Ovary (tissue), 9 donors: ENCODE data around the gene MPRIP. TPM values are rescaled to one million over a fixed set of nuclear protein-coding genes. Genes with fewer than 3 reads are reported as not detected.

Experiments
- DNase-seq, 5 donors: peaks; one replicate each; pipeline ENCODE4 v3.0.0-alpha.2; 2019 to 2020
- H3K27ac ChIP-seq, 2 donors: fragments of 200-600 bp; one replicate each; pipeline versions ENCODE4 v1.5.1 to v1.8.0; 2019 to 2022
- H3K27me3 ChIP-seq: fragments of 200-600 bp; one replicate; pipeline ENCODE4 v1.8.0; 2022
- H3K36me3 ChIP-seq: fragments of 200-600 bp; sonication (generic); one replicate; pipeline ENCODE4 v1.5.1; 2019
- H3K4me1 ChIP-seq: one replicate; pipeline ENCODE4 v1.8.1; 2013; ENCODE audit warnings: mild to moderate bottlenecking, moderate library complexity; ENCODE audit not compliant: insufficient read depth
- H3K4me3 ChIP-seq: fragments of 200-600 bp; sonication (generic); one replicate; pipeline ENCODE4 v1.5.1; 2017
- H3K9me3 ChIP-seq, 2 donors: fragments of 200-600 bp in 1 of 2; sonication (generic) in 1 of 2; one replicate each; pipeline versions ENCODE4 v1.5.1 to v1.8.1; 2013 to 2019; ENCODE audit warnings: mild to moderate bottlenecking in 1 of 2, moderate library complexity in 1 of 2
- EP300 ChIP-seq: sonication (generic); formaldehyde crosslinking; IDR thresholded peaks from one replicate; pipeline ENCODE4 v1.6.1; 2017; ENCODE audit warnings: antibody characterized with exemption
- POLR2A ChIP-seq: fragments of 450-650 bp; IDR thresholded peaks from one replicate; pipeline ENCODE4 v1.6.1; 2017; ENCODE audit warnings: antibody characterized with exemption, mild to moderate bottlenecking, moderate library complexity
- WGBS, 3 donors: extraction: QIAGEN DNeasy Blood & Tissue Kit in 1 of 3; methylation state at CpG; one replicate each; pipeline versions ENCODE4 v1.1.5 to v1.1.7; 2013 to 2017; 5-methylcytosine and 5-hydroxymethylcytosine counted together
- intact Hi-C, 4 donors: fragments of 100-400 bp; cut with DNase I; formaldehyde crosslinking; loops; one replicate each; pipeline versions ENCODE4 v1.11.0 to v1.15.1; 2022 to 2023
- polyA plus RNA-seq, 2 donors: library from polyadenylated mRNA; stranded (reverse); fragments of 200-250 nt in 1 of 2; fragments of 350-450 nt in 1 of 2; fragmentation: Illumina TruSeq in 1 of 2; extraction: RNeasy Lipid Tissue Mini Kit (QIAGEN cat#74804) in 1 of 2; gene quantifications; one replicate each; pipeline ENCODE4 v1.2.3, GENCODE V29; 2013 to 2014
- total RNA-seq, 7 donors: library from RNA; depleted of rRNA in 2 of 7; stranded (reverse); fragments of >200 nt in 2 of 7; fragmentation: NEBNext Ultra II Directional in 3 of 7; extraction: Animal tissue kit (Norgen Biotek cat#: 25700) in 3 of 7; gene quantifications; one replicate each; pipeline versions ENCODE4 v1.1.0 to v1.2.4, GENCODE V29; 2016 to 2023
- TF ChIP-seq, protein P1 (sequence below), 3 donors: fragments of 450-650 bp in 2 of 3; fragments of 200-600 bp in 1 of 3; IDR thresholded peaks; one replicate each; pipeline versions ENCODE4 v1.5.1 to v1.8.0; 2016 to 2022; ENCODE audit warnings: antibody characterized with exemption in 3 of 3, mild to moderate bottlenecking in 1 of 3
- donor health status: DM: no; HTN: no; CAD: no; lungs with moderate emphysema.
- donor health status: DM: no; HTN: no; CAD: no.
- donor health status: Bipolar disorder and iron deficiency.
- donor health status: DM: yes; HTN: yes; CAD: no.
- donor health status: DM: no; HTN: no; CAD: no.
- donor health status: DM: yes; HTN: yes; CAD: no.

Gene MPRIP
- total and polyA plus RNA-seq, 9 donors = 72.3 to 256 (median 202) TPM

DNA sequence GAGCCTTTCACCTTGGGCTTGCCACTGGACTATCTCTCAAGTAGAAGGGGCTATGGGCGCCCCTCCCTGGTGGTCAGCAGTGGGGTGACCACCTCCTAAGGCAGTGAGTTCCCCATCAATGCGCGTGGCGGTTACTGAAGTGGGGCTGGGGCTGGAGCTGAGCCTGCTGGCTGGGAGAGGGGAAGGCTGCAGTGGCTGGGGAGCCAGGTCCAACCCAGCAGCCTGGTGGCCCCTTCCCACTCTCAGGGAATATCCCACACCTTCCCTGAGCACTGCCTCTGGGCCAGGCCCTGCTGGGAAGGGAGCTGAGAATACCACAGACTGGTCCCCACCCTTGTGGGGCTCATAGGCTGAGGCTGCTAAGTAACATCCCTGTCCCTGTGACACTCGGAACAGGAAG is 19.8 kb upstream of the MPRIP start:
- H3K4me1 ChIP-seq = no peaks in the 10 kb centered on the region
- H3K4me3 ChIP-seq = no peak overlapping the region
- no peaks in the 10 kb centered on the region for H3K9me3 ChIP-seq
- intact Hi-C loops = no loop called here
- no peaks in the 10 kb centered on the region for H3K36me3 ChIP-seq
- no peaks in the 10 kb centered on the region for H3K27me3 ChIP-seq
- no peak for TF ChIP-seq EP300
- H3K27ac ChIP-seq = no peak overlapping the region
- DNase-seq = peak in 1 of 5 donors; percentile 13
- 92 to 95% (median 95%) methylated on average over 2 to 5 of the region's 5 CpGs for WGBS, 3 donors

DNA sequence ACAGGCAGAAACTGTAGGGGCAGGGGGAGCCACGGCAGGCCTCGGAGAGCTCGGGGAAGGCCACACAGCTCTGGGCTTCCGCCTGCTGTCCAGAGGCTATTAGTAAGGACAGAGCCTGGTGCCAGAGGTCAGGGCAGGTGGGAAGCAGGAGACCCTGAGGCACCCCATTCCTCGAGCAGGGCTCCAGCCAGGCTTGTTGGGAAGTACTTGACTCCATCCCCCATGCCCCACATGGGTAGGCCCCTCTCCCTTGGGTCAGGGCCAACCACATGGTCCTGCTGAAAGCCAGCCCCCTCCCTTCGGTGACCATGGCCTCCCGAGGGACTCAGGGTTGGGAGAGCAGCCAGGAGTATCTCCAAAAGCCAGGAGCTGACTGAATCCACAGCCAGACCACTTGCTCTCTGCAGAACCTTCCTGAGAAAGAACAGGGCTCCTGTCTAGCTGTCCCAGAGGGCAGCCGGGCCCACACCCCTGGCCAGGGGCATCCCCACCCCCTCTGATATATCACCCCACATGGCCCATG is 17.4 kb upstream of the MPRIP start:
- H3K4me1 ChIP-seq = no peaks in the 10 kb centered on the region
- H3K36me3 ChIP-seq = no peaks in the 10 kb centered on the region
- no peak overlapping the region for H3K4me3 ChIP-seq
- TF ChIP-seq POLR2A (no peak), EP300 (no peak)
- WGBS, 3 donors = 64 to 82% (median 67%) methylated on average over 5 to 8 of the region's 8 CpGs
- intact Hi-C loops = no loop called here
- H3K27ac ChIP-seq = no peak overlapping the region
- no peaks in the 10 kb centered on the region for H3K9me3 ChIP-seq
- peak in 1 of 5 donors; percentile 26 for DNase-seq
- H3K27me3 ChIP-seq = no peaks in the 10 kb centered on the region

DNA sequence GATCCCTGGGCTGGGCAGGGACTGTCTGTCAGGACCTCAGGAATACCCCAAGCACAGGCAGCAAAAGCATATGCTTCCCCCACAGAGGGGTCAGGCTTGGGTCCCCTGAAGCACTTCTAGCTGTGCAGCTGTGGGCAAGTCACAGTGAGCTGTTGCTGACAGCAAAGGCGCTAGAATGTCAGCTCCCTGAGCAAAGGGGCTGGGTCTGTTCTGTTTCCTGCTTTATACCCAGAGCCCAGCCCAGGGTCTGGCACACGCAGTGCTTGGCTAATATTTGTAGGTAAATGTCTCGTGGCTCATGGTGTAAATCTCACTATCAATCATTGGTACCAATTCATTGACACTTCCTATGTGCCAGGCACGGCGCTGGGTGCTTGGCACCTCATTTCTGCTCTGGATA is 16.6 kb upstream of the MPRIP start:
- no peaks in the 10 kb centered on the region for H3K9me3 ChIP-seq
- no peak overlapping the region for H3K27ac ChIP-seq
- H3K36me3 ChIP-seq = no peaks in the 10 kb centered on the region
- H3K4me1 ChIP-seq = no peaks in the 10 kb centered on the region
- intact Hi-C loops = no loop called here
- H3K4me3 ChIP-seq = no peak overlapping the region
- 81 to 88% (median 85%) methylated on average over 5 of the region's 5 CpGs for WGBS, 3 donors
- TF ChIP-seq POLR2A = no peak
- no peak for TF ChIP-seq EP300
- TF ChIP-seq, protein P1, sequence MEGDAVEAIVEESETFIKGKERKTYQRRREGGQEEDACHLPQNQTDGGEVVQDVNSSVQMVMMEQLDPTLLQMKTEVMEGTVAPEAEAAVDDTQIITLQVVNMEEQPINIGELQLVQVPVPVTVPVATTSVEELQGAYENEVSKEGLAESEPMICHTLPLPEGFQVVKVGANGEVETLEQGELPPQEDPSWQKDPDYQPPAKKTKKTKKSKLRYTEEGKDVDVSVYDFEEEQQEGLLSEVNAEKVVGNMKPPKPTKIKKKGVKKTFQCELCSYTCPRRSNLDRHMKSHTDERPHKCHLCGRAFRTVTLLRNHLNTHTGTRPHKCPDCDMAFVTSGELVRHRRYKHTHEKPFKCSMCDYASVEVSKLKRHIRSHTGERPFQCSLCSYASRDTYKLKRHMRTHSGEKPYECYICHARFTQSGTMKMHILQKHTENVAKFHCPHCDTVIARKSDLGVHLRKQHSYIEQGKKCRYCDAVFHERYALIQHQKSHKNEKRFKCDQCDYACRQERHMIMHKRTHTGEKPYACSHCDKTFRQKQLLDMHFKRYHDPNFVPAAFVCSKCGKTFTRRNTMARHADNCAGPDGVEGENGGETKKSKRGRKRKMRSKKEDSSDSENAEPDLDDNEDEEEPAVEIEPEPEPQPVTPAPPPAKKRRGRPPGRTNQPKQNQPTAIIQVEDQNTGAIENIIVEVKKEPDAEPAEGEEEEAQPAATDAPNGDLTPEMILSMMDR (IDR thresholded peaks at IDR 0.05) = no peak
- H3K27me3 ChIP-seq = no peaks in the 10 kb centered on the region
- no peak for DNase-seq

DNA sequence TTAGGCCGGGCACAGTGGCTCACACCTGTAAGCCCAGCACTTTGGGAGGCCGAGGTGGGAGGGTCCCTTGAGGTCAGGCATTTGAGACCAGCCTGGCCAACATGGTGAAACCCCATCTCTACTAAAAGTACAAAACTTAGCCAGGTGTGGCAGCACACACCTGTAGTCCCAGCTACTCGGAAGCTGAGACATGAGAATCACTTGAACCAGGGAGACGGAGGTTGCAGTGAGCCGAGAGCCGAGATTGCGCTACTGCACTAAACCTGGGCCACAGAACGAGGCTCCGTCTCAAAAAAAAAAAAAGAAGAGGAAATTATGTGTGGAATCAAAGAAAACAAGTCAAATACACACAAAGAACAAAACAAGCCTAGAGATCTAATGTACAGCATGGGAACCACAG is 16.1 kb upstream of the MPRIP start:
- 86 to 91% (median 86%) methylated on average over 9 of the region's 9 CpGs for WGBS, 3 donors
- Histone ChIP-seq H3K4me3 (no peak overlapping the region), H3K27ac (no peak overlapping the region), H3K36me3 (no peaks in the 10 kb centered on the region), H3K9me3 (no peaks in the 10 kb centered on the region), H3K4me1 (no peaks in the 10 kb centered on the region), H3K27me3 (no peaks in the 10 kb centered on the region)
- intact Hi-C loops = no loop called here
- no peak for TF ChIP-seq POLR2A
- no peak for TF ChIP-seq EP300
- TF ChIP-seq, protein P1 (IDR thresholded peaks at IDR 0.05) = no peak
- no peak for DNase-seq

DNA sequence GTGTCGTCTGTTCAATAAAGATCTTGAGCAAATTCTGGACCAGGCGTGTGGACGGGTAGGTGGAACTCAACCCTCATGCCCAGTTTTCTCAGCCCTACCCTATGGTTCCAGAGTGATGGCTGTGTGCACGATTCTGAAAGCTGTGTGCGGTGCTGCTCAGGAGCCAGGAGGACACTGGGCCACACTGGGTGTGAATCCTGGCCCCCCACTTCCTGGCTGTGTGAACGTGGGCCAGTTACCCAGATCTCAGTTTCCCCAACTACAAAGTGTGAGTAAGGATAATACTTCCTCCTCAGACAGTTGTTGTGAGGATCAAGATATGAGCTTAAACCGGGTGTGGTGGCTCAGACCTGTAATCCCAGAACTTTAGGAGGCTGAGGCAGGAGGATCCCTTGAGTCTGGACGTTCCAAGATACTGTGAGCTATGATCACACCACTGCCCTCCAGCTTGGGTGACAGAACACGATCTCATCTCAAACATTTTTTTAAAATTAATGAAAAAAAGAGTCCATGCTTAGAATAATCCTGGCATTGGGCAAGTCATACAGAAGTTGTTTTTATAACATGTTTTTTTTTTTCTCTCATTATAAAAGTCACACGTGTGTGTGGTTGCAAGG is 14.7 kb upstream of the MPRIP start:
- no peaks in the 10 kb centered on the region for H3K4me1 ChIP-seq
- H3K9me3 ChIP-seq = no peaks in the 10 kb centered on the region
- no peak for DNase-seq
- intact Hi-C loops = no loop called here
- H3K27me3 ChIP-seq = no peaks in the 10 kb centered on the region
- no peak for TF ChIP-seq POLR2A
- TF ChIP-seq EP300 = no peak
- TF ChIP-seq, protein P1 (IDR thresholded peaks at IDR 0.05) = no peak
- no peaks in the 10 kb centered on the region for H3K36me3 ChIP-seq
- no peak overlapping the region for H3K4me3 ChIP-seq
- H3K27ac ChIP-seq = no peak overlapping the region
- 75 to 83% (median 80%) methylated on average over 10 of the region's 10 CpGs for WGBS, 3 donors
